ENCODE data around the gene SAMD9L.
A peak's percentile ranks its signal among the peaks of the same experiment; 100 is the strongest.

Gene SAMD9L

DNA sequence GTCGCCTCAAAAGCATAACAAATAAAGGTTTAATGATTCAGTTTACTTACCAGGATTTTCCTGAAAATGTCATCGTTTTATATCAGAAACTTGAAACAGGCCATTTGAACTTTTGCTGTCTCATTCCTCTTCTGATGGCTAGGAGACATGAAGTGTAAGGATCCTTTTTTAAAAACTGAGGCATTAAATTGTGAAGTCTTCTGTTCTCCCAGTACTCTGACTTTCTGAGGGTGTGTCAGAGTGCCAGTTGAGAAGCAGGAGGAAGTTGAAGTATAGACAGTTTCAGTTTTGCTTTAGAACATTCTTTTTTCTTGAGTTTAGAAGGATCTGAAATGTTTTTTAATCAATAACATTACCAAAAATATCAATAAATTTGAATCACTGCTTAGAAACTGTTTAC lies at the start of gene SAMD9L:
Gene SAMD9L, minus strand, starts transcription at position 242 of the 400 bp plus-strand sequence. CDS start 12,414 bp downstream, outside the sequence.
- no peak for TF ChIP-seq CTCF (IDR thresholded peaks at IDR 0.05; ENCODE audit: low read depth, low read length, missing control alignments)
- DNase-seq (ENCODE audit: extremely low read depth, low read depth) = no peak
- peak within 1 kb of the TSS; percentile 17 for H3K4me3 ChIP-seq (replicated peaks; ENCODE audit: low read depth, low read length)

DNA sequence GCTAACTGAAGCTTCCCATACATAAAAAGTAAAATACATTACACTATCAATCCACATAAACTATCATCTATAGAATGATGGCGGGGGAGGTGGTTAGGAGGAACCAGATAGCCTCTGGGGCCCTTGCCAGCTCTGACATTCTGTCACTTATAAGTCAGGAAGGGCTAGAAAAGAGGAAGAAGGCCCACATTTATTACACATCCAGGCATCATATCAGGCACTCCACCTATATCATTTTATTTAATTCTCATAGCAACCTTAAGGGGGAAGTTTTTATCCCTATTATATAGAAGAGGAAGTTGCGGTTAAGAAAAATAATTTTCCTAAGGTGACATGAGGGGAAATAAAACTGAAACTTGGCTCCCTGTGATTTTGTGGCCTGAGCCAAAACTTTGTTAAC lies 48.2 kb upstream of the SAMD9L start:
- no peak for DNase-seq (ENCODE audit: extremely low read depth, low read depth)
- no peak for TF ChIP-seq CTCF (IDR thresholded peaks at IDR 0.05; ENCODE audit: low read depth, low read length, missing control alignments)
- H3K4me3 ChIP-seq (replicated peaks; ENCODE audit: low read depth, low read length) = no peak overlapping the region

- no peak for TF ChIP-seq CTCF (IDR thresholded peaks at IDR 0.05; ENCODE audit: low read depth, low read length, missing control alignments)
- no peak for DNase-seq (ENCODE audit: extremely low read depth, low read depth)
- H3K4me3 ChIP-seq (replicated peaks; ENCODE audit: low read depth, low read length) = no peak overlapping the region
These were observed 46.2 kb upstream of the SAMD9L start for GRCh38 chr7:93194386-93194785.

GRCh38 chr7:93188870-93189634 lies 40.9 kb upstream of the SAMD9L start:
- no peak for DNase-seq (ENCODE audit: extremely low read depth, low read depth)
- TF ChIP-seq CTCF (IDR thresholded peaks at IDR 0.05; ENCODE audit: low read depth, low read length, missing control alignments) = no peak
- H3K4me3 ChIP-seq (replicated peaks; ENCODE audit: low read depth, low read length) = no peak overlapping the region

DNA sequence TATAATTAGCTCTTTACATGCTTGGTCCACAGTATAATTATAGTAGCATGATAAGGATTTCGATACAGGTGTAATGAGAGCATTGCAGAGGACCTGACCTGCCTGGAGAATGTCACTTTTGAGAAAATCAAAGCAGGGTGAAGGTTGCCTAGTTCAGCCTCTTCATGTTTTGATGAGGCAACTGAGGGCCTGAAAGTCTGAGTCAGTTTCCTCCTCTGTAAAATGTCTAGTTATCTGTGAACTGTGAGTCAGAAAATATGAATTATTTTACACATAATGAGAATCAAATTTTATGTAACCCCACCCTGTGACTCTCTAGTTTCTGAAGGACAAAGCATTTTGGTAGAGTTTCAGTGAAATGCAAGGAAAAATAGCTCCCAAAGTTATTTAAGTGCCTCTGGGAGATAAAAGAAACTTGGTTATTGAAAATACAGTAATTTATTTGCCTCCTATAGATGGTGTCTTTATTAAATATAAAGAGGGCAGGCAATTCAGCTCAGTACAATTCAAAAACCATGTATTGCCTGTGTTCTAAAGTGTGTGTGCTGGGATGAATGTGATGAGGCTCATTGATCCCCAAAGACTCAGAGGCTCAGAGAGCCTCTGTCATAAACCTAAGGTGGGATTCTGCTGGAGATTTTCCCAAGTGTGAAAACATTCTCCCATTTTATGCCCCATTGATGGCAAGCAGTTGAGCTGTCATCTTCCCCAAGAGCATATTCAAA lies 37.3 kb upstream of the SAMD9L start:
- TF ChIP-seq CTCF (IDR thresholded peaks at IDR 0.05; ENCODE audit: low read depth, low read length, missing control alignments) = no peak
- no peak for DNase-seq (ENCODE audit: extremely low read depth, low read depth)
- no peak overlapping the region for H3K4me3 ChIP-seq (replicated peaks; ENCODE audit: low read depth, low read length)

DNA sequence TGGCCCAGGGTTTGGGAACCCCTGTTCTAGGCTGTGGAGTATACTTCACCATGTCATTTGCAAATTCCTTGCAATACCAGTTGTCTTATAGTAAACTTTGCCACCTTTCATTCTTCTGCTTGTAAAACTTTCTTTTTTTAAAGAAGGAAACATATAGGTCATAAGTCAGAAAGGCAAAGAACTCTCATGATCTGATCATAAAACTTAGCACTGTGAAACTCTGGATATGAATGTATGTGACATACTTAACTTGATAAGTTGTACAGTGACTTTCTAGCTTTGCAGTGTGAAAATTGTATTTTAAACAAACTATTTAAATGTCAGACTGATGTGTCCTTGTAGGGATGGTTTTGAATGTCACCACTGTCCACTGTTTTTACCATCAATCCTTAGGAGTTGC lies 31.0 kb upstream of the SAMD9L start:
- DNase-seq (ENCODE audit: extremely low read depth, low read depth) = no peak
- TF ChIP-seq CTCF (IDR thresholded peaks at IDR 0.05; ENCODE audit: low read depth, low read length, missing control alignments) = no peak
- no peak overlapping the region for H3K4me3 ChIP-seq (replicated peaks; ENCODE audit: low read depth, low read length)
